NOMO-1 treated with DMSO at 0.1 percent for 48 hours (cell line): ENCODE data around the gene BICD1.

ENCODE experiments used
- DNase-seq: peaks from one replicate; lab custom pipeline; 2025; ENCODE audit not compliant: unreplicated experiment; lab: John Stamatoyannopoulos, UW

BICD1 gene

DNA sequence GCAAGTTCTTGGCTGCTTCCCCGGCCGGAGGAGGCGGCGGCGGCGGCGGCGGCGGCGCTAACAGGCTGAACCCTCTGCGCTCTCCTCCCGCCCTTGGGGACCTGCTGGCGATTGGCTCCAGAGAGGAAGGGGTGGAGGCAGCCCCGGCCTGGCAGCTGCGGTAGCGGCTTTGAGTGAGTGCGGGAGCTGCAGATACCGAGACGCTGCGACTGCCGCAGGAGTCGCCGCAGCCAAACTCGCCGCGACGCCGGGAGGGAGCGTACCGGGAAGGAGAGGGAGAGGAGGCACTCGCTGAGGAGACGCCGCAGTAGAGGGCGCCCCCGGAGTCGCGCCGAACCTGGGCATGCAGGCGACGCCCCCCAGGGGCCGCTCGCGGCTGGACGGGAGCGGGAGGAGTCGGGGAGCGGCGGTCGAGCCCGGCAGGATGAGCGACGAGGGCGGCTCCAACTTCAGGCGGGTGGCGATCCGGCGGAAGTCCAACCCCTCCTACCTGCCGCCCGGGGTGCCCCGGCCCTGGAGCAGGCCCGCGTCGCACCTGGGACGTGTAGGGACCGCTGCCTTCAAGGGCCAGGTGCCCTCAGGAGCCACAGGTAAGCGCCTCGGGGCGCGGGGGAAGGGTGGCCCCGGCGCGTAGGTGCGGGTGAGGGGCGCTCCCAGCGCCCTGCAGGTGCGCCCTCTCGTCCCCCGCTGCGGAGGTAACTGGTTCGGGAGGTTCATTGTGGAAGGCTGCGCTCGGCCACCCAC, 292.9 kb downstream of the BICD1 start, which contains the start of gene FGD4:
FGD4 (plus strand) TSS at position 189 of the 744 bp plus-strand sequence.
- DNase-seq, result peak; percentile 91

DNA sequence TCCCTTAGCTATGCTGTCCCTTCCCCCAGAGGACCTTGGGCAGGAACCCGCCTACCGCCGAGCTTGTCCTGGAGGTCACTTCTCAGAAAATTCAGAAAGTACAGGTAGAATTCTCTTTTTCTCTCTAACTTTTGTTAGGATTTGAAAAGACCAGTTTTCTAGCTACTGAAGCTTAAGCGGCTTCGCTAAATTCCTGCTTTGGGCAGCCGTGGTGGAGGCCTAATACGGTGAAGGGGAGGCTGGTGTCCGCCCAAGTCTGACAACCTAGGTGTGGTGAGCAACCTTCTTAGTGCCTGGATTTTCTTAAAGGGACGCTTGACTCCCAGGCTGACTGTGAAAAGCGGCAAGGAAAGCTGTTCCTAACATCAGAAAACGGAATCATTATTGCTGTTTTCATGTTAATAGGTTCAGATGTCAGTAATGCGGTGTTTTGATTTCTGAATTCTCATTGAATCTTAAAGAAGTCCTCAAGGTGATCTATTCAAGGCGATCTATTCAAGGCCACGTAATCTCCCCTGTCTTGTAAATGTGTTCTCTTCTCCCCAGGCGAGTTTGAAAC, 293.5 kb downstream of the BICD1 start:
- DNase-seq, result no peak

DNA sequence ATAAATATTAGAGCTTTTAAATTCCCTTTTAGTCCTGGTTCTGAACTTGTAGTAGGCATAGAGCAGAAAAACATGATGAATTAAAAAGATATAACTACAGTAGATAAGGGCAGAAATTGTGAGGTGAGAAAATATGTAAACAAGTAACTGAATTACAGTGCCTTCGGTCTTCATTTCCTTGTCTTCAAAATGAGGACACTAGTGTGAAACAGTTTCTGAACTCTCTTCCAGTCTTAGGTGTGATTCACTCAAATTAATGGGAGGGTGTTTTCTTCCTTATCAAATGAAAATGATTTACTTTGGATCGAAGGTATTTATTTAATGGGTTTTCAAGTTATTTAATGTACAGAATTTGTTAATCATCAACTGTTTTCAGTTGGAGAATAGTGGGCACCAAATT, 294.2 kb downstream of the BICD1 start:
- no peak for DNase-seq

DNA sequence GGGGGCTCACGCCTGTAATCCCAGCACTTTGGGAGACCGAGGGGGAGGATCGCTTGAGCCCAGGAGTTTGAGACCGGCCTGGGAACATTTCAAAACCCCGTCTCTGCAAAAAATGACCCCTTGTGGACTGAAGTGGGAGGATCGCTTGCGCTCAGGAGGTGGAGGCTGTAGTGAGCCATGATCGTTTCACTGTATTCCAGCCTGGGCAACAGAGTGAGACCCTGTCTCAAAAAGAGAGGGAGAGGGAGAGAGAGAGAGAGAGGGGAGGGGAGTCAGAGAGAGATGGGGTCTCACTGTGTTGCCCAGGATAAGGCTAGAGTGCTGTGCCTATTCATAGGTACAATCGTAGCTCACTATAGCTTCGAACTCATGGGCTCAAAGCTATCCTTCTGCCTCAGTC, 295.5 kb downstream of the BICD1 start:
- no peak for DNase-seq

DNA sequence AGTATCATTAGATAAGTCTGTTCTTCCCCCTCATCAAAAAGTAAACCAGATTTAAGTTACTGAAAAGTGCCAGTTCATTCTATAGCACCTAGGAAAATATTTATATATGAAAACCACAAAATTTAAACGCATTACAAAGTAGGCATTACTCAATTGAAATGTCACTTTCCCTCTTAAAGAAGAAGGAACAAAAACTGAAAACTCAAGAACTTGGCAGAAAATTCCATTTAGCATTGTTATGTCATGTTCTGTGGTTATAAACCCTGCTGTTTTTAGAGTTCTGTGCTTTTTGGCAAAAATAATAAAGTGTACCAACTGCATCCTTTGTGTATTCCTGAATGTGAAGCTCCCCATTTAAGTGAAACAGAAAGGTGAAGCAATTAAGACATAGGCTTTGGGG, 296.3 kb downstream of the BICD1 start:
- peak; percentile 75 for DNase-seq

DNA sequence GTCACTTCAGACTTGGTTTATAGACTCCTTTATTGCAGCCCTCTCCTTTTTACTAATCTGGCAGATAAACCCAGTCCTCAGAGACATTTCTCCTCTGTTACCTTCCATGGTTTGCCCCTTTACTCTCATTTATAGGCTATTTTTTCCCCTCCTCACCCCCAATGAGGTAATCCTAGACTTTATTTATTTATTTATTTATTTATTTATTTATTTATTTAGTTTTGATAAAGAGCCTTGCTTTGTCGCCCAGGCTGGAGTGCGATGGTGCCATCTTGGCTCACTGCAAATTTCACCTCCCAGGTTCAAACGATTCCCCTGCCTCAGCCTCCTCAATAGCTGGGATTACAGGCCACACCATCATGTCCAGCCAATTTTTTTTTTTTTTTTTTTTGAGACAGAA, 301.1 kb downstream of the BICD1 start:
- no peak for DNase-seq

DNA sequence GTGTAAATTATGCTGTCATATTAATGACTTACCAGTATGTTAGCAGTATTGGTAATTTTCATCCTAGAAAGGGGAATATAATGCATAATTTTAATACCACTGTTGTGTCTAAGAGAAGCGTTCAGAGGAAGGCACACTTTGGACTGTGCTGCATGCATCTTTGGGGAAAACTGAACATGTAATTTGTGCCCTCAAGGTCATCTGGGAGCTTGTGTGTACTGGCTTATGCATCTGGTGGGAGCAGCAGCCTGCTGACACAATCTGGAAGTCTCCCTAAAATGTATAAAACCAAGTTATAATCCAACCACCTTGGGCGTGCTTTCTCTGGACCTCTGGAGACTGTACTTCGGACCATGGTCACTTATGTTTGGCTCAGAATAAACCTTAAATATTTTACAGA, 306.8 kb downstream of the BICD1 start:
- no peak for DNase-seq

DNA sequence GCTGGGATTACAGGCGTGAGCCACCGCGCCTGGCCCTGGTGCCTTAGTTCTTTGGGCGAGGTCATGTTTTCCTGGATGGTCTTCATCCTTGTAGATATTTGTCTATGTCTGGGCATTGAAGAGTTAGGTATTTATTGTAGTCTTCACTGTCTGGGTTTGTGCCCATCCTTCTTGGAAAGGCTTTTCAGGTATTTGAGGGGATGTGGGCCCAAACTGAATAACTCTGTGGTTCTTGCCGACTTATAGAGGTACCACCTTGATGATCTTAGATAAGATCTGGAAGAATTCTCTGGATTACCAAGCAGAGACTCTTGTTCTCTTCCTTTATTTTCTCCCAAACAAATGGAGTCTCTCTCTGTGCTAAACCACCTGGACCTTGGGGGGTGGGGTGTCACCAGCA, 311.6 kb downstream of the BICD1 start:
- no peak for DNase-seq

DNA sequence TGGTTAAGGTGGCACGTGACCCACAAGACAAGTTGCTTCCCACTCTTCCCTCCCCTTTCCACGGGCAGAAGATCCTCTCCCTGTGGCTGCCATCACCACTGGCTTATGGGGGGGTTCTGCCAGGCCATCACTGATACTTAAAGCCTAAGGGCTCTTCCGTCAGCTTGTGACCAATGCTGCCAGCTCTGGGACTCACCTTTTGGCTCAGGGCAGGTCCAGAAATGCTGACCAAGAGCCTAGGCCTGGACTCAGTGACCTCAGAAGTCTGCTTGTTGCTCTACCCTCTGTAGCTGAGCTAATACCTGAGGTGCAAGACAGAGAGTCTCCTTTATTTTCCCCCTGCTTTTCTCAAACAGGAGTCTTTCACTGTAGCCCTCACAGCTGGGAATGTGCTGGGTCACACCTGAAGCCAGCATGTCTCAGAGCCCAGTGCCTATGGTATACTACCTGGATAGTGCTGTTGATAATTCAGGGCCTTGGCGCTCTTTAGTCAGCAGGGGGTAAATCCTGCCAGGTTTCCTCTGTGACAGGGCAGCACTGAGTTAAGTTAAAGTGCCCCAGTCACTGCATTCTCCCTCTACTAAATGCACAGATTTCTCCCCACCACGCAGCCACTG, 312.4 kb downstream of the BICD1 start:
- DNase-seq, result no peak

DNA sequence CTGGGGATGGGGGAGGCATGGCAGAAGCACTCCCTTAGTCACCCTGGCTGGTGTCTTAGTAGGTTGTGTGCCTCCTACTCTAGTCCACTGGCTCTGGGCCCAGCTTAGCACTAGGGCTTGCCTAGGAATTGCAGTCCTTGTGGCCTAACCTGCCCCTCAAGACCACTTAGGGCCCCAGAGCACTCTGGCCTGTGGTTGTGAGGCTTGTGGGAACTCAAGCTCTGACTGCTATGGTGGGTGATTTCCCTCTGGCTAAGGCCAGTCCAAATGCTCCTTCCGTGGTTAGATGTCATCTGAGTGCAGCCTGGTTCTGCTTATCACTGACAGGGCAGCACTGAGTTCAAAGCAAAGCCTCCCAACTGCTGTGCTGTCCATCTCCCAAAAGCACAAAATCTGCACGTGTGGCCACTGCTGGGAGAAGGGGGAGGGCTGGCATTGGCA, 312.9 kb downstream of the BICD1 start:
- no peak for DNase-seq

DNA sequence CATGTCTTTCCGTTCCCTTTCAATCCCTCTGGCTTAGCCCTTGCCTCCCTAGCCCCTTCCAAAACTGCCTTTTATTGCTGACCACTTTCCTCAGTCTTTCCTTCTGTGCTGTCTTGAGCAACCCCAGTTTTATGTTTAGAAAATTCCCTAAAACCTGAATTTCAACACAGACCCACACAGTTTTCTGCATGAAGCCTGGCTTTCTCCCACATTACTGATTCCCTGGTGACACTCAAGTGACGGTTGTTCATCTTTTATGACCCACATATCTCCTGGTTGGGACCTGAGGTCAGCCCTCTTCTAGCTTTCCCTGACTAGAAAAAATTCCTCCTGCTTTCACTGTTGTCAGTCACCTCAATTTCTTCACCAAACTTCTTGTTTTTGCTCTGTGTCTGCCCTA, 313.7 kb downstream of the BICD1 start:
- no peak for DNase-seq

DNA sequence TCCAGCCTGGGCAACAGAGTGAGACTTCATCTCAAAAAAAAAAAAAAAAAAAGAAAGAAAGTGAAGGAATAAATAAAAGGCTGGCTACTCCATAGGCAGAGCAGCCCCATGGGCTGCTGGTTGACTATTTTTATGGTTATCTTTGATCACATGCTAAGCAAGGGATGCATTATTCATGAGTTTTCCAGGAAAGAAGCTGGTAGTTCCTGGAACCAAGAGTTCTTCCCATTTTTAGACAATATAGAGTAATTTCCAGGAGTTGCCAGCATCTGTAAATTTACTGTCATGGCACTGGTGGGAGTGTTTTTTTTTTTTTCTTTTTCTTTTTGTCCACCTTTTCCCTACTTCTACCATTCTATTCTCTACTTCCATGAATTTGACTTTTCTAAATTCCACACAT, 316.9 kb downstream of the BICD1 start:
- DNase-seq, result no peak

DNA sequence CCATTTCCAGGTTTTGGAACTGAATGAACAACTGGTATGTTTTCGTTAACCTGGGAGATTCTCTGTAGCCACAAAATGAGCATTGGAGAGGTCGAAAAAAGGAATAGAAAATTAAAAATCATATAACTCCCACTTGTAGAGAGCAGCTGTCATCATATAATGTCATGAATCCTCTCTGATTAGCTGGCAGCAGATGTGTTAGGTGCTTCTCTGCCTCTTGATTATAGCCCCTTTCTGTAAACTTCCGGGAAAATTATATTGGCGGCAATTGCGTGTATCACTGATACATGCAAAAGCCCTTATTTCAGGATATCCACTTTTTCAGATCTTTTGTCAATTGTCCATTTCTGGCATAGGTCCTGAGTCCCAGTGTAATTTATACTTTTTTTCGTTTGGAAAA, 324.4 kb downstream of the BICD1 start:
- no peak for DNase-seq
